ENCODE results near the gene ALG14. TPM values are rescaled to one million over a fixed set of nuclear protein-coding genes. Genes with fewer than 3 reads are reported as not detected.

Gene ALG14
- total and polyA plus RNA-seq, 2 donors (not counting 3 experiments of a cell fraction or from before 2014, with no cell fraction given): 2.6 to 8.6 TPM

DNA sequence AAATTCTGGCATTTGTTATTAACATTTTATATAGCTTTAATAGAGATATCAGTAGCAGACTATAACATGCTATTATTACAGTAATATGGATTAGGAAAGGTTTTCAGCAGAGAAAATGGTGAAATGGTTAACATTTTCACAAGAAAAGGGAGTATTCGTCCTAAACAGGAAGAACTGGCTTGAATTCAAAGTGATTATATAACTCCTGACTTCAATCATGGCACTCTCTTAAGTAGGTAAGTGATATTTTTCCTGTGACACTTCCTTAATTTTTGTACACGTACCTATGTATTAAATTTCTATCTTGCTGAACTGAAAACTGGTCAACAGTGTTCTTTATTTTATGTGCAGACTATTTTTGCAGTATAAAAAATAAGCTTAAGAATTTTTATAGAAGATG is 77.9 kb downstream of the ALG14 start:
- CTCF ChIA-PET: interaction anchor here (1.1 to 3.1 kb wide), 7 partner anchors 9 to 140 kb away, joined by 3 to 22 read pairs (median 6); no protein-coding TSS in a partner anchor
- no TSS peak for BruUV-seq (replicated peaks)
- peaks cover 25% of the 10 kb centered on the region for H3K4me1 ChIP-seq (ENCODE audit: control insufficient read depth, extremely low read depth, insufficient read depth, low read length)
- DNase-seq (ENCODE audit: low read depth, low spot score): no peak
- no peak overlapping the region for H2AFZ ChIP-seq (ENCODE audit: low read depth, low read length)
- dilution Hi-C loops (cut with MboI; ENCODE audit: extremely low pct_ligation_motif_present, low sequenced_read_pairs) (no loop called here), intact Hi-C loops (cut with micrococcal nuclease) (no loop called here)
- H3K27ac ChIP-seq (ENCODE audit: insufficient read depth, low read depth, low read length): no peak overlapping the region
- H3K4me3 ChIP-seq (replicated peaks in 1 of 3; ENCODE audit: insufficient read depth in 1 of 3, low read depth in 1 of 3, low read length in 3 of 3): no peak overlapping the region
- no peaks in the 10 kb centered on the region for H3K79me2 ChIP-seq (ENCODE audit: control insufficient read depth, insufficient read depth, low read length)
- H3K4me2 ChIP-seq (ENCODE audit: insufficient read depth, low read length): peak overlapping the region; percentile 66
- H3K27me3 ChIP-seq (ENCODE audit: control insufficient read depth in 2 of 2, insufficient read depth in 2 of 2, low read length in 2 of 2): no peaks in the 10 kb centered on the region
- POLR2A ChIA-PET: interaction anchor here (1.4 kb wide), 1 partner anchor 8 kb away, joined by 5 read pairs; no protein-coding TSS in a partner anchor
- H3K9ac ChIP-seq (replicated peaks; ENCODE audit: extremely low read depth, insufficient read depth, low read length): no peak overlapping the region
- TF ChIP-seq, protein P1, sequence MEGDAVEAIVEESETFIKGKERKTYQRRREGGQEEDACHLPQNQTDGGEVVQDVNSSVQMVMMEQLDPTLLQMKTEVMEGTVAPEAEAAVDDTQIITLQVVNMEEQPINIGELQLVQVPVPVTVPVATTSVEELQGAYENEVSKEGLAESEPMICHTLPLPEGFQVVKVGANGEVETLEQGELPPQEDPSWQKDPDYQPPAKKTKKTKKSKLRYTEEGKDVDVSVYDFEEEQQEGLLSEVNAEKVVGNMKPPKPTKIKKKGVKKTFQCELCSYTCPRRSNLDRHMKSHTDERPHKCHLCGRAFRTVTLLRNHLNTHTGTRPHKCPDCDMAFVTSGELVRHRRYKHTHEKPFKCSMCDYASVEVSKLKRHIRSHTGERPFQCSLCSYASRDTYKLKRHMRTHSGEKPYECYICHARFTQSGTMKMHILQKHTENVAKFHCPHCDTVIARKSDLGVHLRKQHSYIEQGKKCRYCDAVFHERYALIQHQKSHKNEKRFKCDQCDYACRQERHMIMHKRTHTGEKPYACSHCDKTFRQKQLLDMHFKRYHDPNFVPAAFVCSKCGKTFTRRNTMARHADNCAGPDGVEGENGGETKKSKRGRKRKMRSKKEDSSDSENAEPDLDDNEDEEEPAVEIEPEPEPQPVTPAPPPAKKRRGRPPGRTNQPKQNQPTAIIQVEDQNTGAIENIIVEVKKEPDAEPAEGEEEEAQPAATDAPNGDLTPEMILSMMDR (IDR thresholded peaks at IDR 0.05; ENCODE audit: extremely low read depth in 1 of 2, insufficient read depth in 1 of 2, low read depth in 1 of 2, low read length in 2 of 2): no peak
- no peak for TF ChIP-seq FOS (IDR thresholded peaks at IDR 0.05; ENCODE audit: borderline replicate concordance, insufficient read depth, low read length)
- no peak for TF ChIP-seq POLR2AphosphoS5 (IDR thresholded peaks at IDR 0.05; ENCODE audit: insufficient read depth, low read depth, low read length)
- no peak for TF ChIP-seq POLR2A (IDR thresholded peaks at IDR 0.05; ENCODE audit: low read depth, low read length)
- TF ChIP-seq JUN (IDR thresholded peaks at IDR 0.05; ENCODE audit: borderline replicate concordance, insufficient read depth, insufficient read length, low read depth): no peak
- no peak for TF ChIP-seq MYC (IDR thresholded peaks at IDR 0.05; ENCODE audit: low read depth, low read length)
- TF ChIP-seq, protein P2, sequence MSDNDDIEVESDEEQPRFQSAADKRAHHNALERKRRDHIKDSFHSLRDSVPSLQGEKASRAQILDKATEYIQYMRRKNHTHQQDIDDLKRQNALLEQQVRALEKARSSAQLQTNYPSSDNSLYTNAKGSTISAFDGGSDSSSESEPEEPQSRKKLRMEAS (IDR thresholded peaks at IDR 0.05; ENCODE audit: insufficient read depth, insufficient read length): no peak
- TF ChIP-seq GATA2 (IDR thresholded peaks at IDR 0.05; ENCODE audit: insufficient read depth, insufficient read length, low read depth, low read length): no peak
- no peaks in the 10 kb centered on the region for H3K9me3 ChIP-seq (replicated peaks; ENCODE audit: control insufficient read depth, insufficient read depth, low read length)
- H3K36me3 ChIP-seq (ENCODE audit: control insufficient read depth in 2 of 2, extremely low read depth in 1 of 2, insufficient read depth in 2 of 2, low read length in 2 of 2): no peaks in the 10 kb centered on the region
- no peaks in the 10 kb centered on the region for H3K9me1 ChIP-seq (replicated peaks; ENCODE audit: control insufficient read depth, extremely low read depth, insufficient read depth, low read length)
- FAIRE-seq: no peak
- H4K20me1 ChIP-seq (replicated peaks; ENCODE audit: control insufficient read depth, extremely low read depth, insufficient read depth, low read length): no peaks in the 10 kb centered on the region

Measured in endothelial cell of umbilical vein (primary cell).